T-helper 9 cell (primary cell): ENCODE data around the gene NAT16.
"Not testable (repeated sequence)": the region's sequence is repeated elsewhere in the genome, so short reads cannot be mapped to it uniquely, and the experiment has no call there.

Source experiments
- DNase-seq: peaks from one replicate; pipeline ENCODE4 v3.0.0-alpha.2; 2020

The NAT16 gene

GRCh38 chr7:101156866-101157589, 23.1 kb downstream of the NAT16 start:
- DNase-seq, result no peak

- no peak for DNase-seq
Observed at GRCh38 chr7:101156277-101156676, 23.8 kb downstream of the NAT16 start.

- DNase-seq, result no peak
Observed at GRCh38 chr7:101155303-101155702, 24.8 kb downstream of the NAT16 start.

DNA sequence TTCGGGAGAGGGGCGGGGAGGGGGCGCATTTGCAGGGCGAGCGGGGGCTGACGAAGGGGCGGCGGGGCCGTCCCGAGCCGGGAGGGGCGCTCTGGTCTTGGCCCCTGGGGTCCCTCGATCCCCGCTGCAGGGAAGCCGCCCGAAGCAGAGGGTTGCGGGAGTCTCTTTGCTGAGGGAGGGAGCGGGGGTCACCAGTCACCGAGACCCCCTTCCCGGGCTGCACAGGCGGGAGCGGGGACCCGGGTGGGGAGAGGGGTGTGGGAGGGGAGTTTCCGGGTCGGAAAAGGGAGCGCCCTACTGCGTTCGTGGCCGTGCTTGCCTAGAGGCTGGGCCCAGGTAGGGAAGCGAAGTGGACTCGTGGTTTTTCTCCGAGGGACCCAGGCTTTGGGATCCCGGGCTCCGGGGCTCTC, 25.4 kb downstream of the NAT16 start:
- no peak for DNase-seq

DNA sequence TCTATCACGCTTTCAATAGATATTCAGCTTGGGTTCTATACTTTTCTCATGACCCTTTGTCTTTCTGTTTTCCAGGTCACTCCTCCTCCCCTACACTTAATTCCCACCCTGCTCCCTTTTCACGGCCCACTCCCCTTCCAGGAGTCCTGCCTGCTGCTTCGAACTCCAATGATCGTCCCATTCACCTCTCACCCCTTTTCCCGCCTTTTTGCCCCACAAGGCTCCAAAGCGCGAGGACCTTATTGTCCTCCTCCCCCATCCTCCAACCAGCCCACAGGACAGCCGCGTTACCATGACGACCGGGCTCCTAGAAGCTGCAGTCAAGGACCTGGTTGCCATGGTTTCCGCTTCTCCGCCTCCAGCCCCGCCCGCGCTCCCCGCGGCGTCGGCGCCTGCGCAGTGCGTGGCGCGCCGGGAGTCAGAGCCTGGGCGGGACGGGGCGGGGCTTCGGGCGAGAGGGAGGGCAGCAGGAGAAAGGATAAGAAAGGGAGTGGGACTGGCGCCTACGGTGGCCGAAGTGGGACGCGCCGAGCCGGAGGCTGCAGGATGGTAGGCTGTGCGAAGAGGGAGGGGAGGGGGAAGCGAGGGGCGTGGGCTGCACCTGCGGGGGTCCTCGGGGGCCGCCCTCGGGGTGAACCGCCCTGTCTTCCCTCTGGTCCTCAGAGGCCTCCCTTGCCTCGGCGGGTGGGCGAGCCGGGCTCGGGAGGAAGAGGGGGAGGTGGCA, 26.0 kb downstream of the NAT16 start, which contains the start of gene AP1S1:
AP1S1 (plus strand) TSS at position 508 of the 724 bp plus-strand sequence; CDS start at position 547, 39 bp downstream.
- DNase-seq, result peak; percentile 87

DNA sequence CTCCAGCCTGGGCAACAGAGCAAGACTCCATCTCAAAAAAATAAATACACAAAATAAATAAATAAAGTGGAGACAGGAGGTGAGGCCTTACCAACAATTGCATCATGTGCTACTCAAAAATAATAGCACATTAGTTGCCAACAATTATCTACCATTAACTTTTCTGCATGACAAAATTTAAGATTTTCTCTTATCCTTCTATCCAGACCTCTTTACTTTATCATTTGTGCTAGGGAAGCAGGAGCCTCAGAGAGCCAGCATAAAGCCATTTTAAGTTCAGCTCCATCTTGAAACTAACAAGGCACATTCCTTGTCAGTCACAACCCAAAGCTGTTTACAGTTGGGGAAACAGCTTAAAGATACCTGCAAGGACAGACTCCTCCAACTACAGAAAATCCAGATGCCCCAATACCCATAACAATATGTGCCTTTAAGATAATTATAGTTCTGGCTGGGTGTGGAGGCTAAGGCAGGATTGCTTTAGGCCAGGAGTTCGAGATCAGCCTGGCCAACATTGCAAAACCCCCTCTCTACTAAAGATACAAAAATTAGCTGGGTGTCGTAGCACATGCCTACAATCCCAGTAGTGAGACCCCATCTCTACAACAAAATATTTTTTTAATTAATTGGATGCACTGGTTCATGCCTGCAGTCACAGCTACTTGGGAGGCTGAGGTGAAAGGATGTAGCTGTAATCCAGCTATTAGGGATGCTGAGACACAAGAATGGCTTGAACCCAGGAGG, 28.0 kb downstream of the NAT16 start:
- DNase-seq, result no peak

GRCh38 chr7:101140746-101141382, 39.2 kb downstream of the NAT16 start:
- no peak for DNase-seq

- no peak for DNase-seq
Observed at GRCh38 chr7:101140339-101140699, 39.8 kb downstream of the NAT16 start.

- peak; percentile 63 for DNase-seq
Observed at GRCh38 chr7:101138213-101138870, 41.8 kb downstream of the NAT16 start.

- no peak for DNase-seq
Observed at GRCh38 chr7:101137651-101138212, 42.4 kb downstream of the NAT16 start.

DNA sequence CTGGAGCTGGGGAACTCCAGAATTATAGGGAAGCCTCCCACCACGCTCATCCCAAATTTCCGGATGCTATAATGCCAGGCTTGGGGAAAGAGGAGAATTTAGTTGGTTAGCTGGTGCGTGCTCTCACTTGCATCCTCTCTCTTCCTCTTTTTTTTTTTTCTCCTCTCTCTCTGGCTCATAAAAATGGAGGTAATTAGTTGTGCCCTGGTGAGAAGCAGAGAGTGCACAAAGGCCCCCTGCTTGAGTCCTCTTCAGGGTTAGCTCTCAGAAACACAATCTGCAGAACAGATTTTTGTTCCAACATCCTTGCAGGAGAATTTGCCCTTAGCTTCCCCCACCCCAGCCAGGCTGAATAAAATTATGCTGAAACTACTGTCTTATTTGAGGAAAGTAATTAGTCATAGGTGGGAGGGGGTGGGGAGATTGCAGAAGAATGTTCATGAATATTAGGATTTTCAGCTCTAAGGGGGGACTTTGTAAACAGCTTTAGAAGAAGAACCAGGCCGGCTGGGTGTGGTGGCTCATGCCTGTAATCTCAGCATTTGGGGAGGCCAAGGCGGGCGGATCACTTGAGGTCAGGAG, 45.6 kb downstream of the NAT16 start:
- DNase-seq, result no peak

GRCh38 chr7:101133621-101134398, 46.3 kb downstream of the NAT16 start:
- DNase-seq, result no peak

- DNase-seq, result not testable (repeated sequence)
Observed at GRCh38 chr7:101132626-101133600, 47.2 kb downstream of the NAT16 start.

GRCh38 chr7:101129603-101130117, 50.4 kb downstream of the NAT16 start:
- no peak for DNase-seq

- DNase-seq, result no peak
Observed at GRCh38 chr7:101128040-101128834, 51.9 kb downstream of the NAT16 start.

DNA sequence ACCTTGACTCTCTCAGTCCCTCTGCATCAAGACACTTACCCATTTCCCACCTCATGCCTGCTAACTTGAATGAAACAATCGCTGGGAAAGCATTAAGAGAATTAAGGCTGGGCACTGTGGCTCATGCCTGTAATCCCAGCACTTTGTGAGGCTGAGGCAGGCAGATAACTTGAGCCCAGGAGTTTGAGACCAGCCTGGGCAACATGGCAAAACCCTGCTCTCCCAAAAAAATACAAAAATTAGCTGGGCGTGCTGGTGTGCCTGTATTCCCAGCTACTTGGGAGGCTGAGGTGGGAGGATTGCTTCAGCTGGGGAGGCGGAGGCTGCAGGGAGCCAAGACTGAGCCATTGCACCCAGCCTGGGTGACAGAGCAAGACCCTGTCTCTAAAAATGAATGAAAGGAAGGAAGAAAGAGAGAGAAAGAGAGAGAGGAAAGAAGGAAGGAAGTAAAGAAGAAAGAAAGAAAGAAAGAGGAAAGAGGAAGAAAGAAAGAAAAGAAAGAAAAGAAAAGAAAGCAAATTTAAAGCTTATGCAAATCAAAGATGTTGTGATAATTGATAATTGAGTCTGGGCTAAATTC, 52.5 kb downstream of the NAT16 start:
- no peak for DNase-seq

- peak; percentile 11 for DNase-seq
Observed at GRCh38 chr7:101126651-101127459, 53.2 kb downstream of the NAT16 start, which contains the start of gene SERPINE1. Gene SERPINE1 (plus strand): TSS chr7:101127104. CDS start chr7:101128394, 1,290 bp downstream.
